HepG2 (cell line): ENCODE results near the gene OPRL1. TPM values are rescaled to one million over a fixed set of nuclear protein-coding genes. Genes with fewer than 3 reads are reported as not detected.
A peak's percentile ranks its signal among the peaks of the same experiment; 100 is the strongest.

Source experiments
- ARID4A ChIP-seq: sonication (generic); formaldehyde crosslinking; IDR thresholded peaks from 2 replicates; pipeline ENCODE4 v1.5.0; 2020; ENCODE audit warnings: mild to moderate bottlenecking, missing genetic modification reagents, borderline replicate concordance
- BRD4 ChIP-seq: sonication (generic); formaldehyde crosslinking; IDR thresholded peaks from 2 replicates; pipeline ENCODE4 v1.4.0; 2020; ENCODE audit warnings: missing genetic modification reagents
- FLYWCH1 ChIP-seq: sonication (generic); formaldehyde crosslinking; IDR thresholded peaks from 2 replicates; pipeline ENCODE4 v1.8.1; 2023; ENCODE audit warnings: mild to moderate bottlenecking, missing genetic modification reagents
- KLF13 ChIP-seq: sonication (generic); formaldehyde crosslinking; IDR thresholded peaks from 2 replicates; pipeline ENCODE4 v1.4.0; 2020; ENCODE audit warnings: mild to moderate bottlenecking, missing genetic modification reagents
- MAF1 ChIP-seq: sonication (generic); formaldehyde crosslinking; IDR thresholded peaks from 2 replicates; pipeline ENCODE4 v1.5.0; 2020; ENCODE audit warnings: missing genetic modification reagents, borderline replicate concordance
- MAZ ChIP-seq, 2 experiments: sonication (generic) in 1 of 2; formaldehyde crosslinking in 1 of 2; IDR thresholded peaks; 2 replicates each; pipeline versions ENCODE4 v1.5.0 to v1.6.1; 2012 to 2020; ENCODE audit warnings: low read depth in 2 of 2, mild to moderate bottlenecking in 2 of 2, borderline replicate concordance in 1 of 2, improper control_type of control experiment in 1 of 2, low read length in 1 of 2, missing genetic modification reagents in 1 of 2, moderate library complexity in 1 of 2
- MTA1 ChIP-seq: sonication (generic); formaldehyde crosslinking; IDR thresholded peaks from 2 replicates; pipeline ENCODE4 v1.4.0; 2020; ENCODE audit warnings: missing genetic modification reagents, mild to moderate bottlenecking, borderline replicate concordance
- POLR2G ChIP-seq: fragments of 200-400 bp; formaldehyde crosslinking; IDR thresholded peaks from 2 replicates; pipeline ENCODE4 v1.6.1; 2018; ENCODE audit warnings: mild to moderate bottlenecking, low read depth, low read length, moderate library complexity
- RBM39 ChIP-seq: fragments of 200-400 bp; formaldehyde crosslinking; IDR thresholded peaks from one replicate; pipeline ENCODE4 v1.6.1; 2018; ENCODE audit warnings: antibody characterized with exemption, mild to moderate bottlenecking, low read depth, low read length; ENCODE audit not compliant: poor library complexity, severe bottlenecking
- SALL1 ChIP-seq: sonication (generic); formaldehyde crosslinking; IDR thresholded peaks from 2 replicates; pipeline ENCODE4 v1.8.0; 2022; ENCODE audit warnings: mild to moderate bottlenecking, missing genetic modification reagents
- SSRP1 ChIP-seq: IDR thresholded peaks from 2 replicates; pipeline ENCODE4 v1.6.1; 2016; ENCODE audit warnings: control low read depth
- ZBTB10 ChIP-seq: sonication (generic); formaldehyde crosslinking; IDR thresholded peaks from 2 replicates; pipeline ENCODE4 v1.4.0; 2020; ENCODE audit warnings: missing genetic modification reagents, borderline replicate concordance
- ZBTB14 ChIP-seq: sonication (generic); formaldehyde crosslinking; IDR thresholded peaks from 2 replicates; pipeline ENCODE4 v1.4.0; 2020; ENCODE audit warnings: missing genetic modification reagents
- ZNF205 ChIP-seq: IDR thresholded peaks from 2 replicates; pipeline ENCODE4 v1.6.1; 2018; ENCODE audit warnings: missing biosample characterization, missing genetic modification reagents
- ZNF446 ChIP-seq: sonication (generic); formaldehyde crosslinking; IDR thresholded peaks from 2 replicates; pipeline ENCODE4 v1.5.0; 2020; ENCODE audit warnings: mild to moderate bottlenecking, missing genetic modification reagents
- ZNF576 ChIP-seq: sonication (generic); formaldehyde crosslinking; IDR thresholded peaks from 2 replicates; pipeline ENCODE4 v1.4.0; 2020; ENCODE audit warnings: mild to moderate bottlenecking, missing genetic modification reagents
- ZNF616 ChIP-seq: sonication (generic); formaldehyde crosslinking; IDR thresholded peaks from 2 replicates; pipeline ENCODE4 v1.5.0; 2020; ENCODE audit warnings: low read depth, mild to moderate bottlenecking, missing genetic modification reagents
- ZNF83 ChIP-seq: sonication (generic); formaldehyde crosslinking; IDR thresholded peaks from 2 replicates; pipeline ENCODE4 v1.4.0; 2020; ENCODE audit warnings: missing genetic modification reagents, mild to moderate bottlenecking, borderline replicate concordance
- ZSCAN20 ChIP-seq: sonication (generic); formaldehyde crosslinking; IDR thresholded peaks from 2 replicates; pipeline ENCODE4 v1.4.0; 2020; ENCODE audit warnings: missing genetic modification reagents, mild to moderate bottlenecking, borderline replicate concordance
- polyA plus RNA-seq, 8 experiments: library from polyadenylated mRNA; depleted of rRNA in 3 of 8; stranded (reverse) in 7 of 8; unstranded in 1 of 8; fragments of >200 nt; fragmentation: Illumina TruSeq in 4 of 8; extraction: Trizol in 4 of 8; gene quantifications; 2 replicates each; pipeline versions ENCODE4 v1.2.1 to v1.2.3, GENCODE V29; 2011 to 2016; ENCODE audit warnings: low read depth in 4 of 8, missing spikeins in 1 of 8, mixed read lengths in 1 of 8; ENCODE audit not compliant: insufficient read depth in 1 of 8
- total RNA-seq, 5 experiments: library from RNA; depleted of rRNA; stranded (reverse); fragments of >200 nt; fragmentation: Illumina TruSeq; extraction: Trizol; gene quantifications; 2 replicates each; pipeline ENCODE4 v1.2.3, GENCODE V29; 2016; ENCODE audit warnings: low read depth in 1 of 5

Gene OPRL1
- total and polyA plus RNA-seq, 2 of the 13 experiments (the other 11 are each of a cell fraction or from before 2014, with no cell fraction given), result 0.35 to 0.71 TPM

GRCh38 chr20:64079273-64080012 is 439 bp upstream of the OPRL1 start, which contains the start of gene RGS19 (continued):
- TF ChIP-seq ZBTB14 (CRISPR knock-in tag) (peak; percentile 89), MAZ (IDR thresholded peaks at IDR 0.05; ENCODE audit: borderline replicate concordance, low read depth, low read length) (peak; percentile 32), MAZ (CRISPR knock-in tag; IDR thresholded peaks at IDR 0.05; ENCODE audit: low read depth) (peak; percentile 55), FLYWCH1 (CRISPR knock-in tag) (0 out of 2 replicates have a peak, but pooled peaks have one; percentile 45), ZNF446 (CRISPR knock-in tag) (0 out of 2 replicates have a peak, but pooled peaks have one; percentile 37), ZNF616 (CRISPR knock-in tag) (peak; percentile 26; the same call in 1 of the 2 replicates), MAF1 (no peak; the same call in 1 of the 2 replicates), ZSCAN20 (CRISPR knock-in tag) (peak; percentile 59), RBM39 (peak; percentile 40), ZNF576 (CRISPR knock-in tag) (0 out of 2 replicates have a peak, but pooled peaks have one; percentile 8), ZNF83 (CRISPR knock-in tag) (0 out of 2 replicates have a peak, but pooled peaks have one; percentile 26), SSRP1 (CRISPR knock-in tag) (peak; percentile 59; the same call in 1 of the 2 replicates), POLR2G (peak; percentile 75), MTA1 (CRISPR knock-in tag) (peak; percentile 54; the same call in 1 of the 2 replicates), ZBTB10 (peak; percentile 71; the same call in 1 of the 2 replicates), KLF13 (CRISPR knock-in tag) (peak; percentile 45; the same call in 1 of the 2 replicates), SALL1 (CRISPR knock-in tag) (no peak; the same call in 1 of the 2 replicates), ZNF205 (peak; percentile 53; the same call in 1 of the 2 replicates), BRD4 (peak; percentile 52), ARID4A (CRISPR knock-in tag) (peak; percentile 29; the same call in 1 of the 2 replicates)
